Suprapubic skin (tissue), 4 donors: Measurements from ENCODE around the gene ZNF423. TPM values are rescaled to one million over a fixed set of nuclear protein-coding genes. Genes with fewer than 3 reads are reported as not detected.

Source experiments
- DNase-seq, 2 donors: peaks; one replicate each; pipeline ENCODE4 v3.0.0-alpha.2; 2019; ENCODE audit warnings: low spot score in 2 of 2
- H3K27ac ChIP-seq: fragments of 200-600 bp; sonication (generic); one replicate; pipeline ENCODE4 v1.5.1; 2019
- H3K27me3 ChIP-seq: fragments of 200-600 bp; sonication (generic); one replicate; pipeline ENCODE4 v1.5.1; 2019
- H3K36me3 ChIP-seq: fragments of 200-600 bp; sonication (generic); one replicate; pipeline ENCODE4 v1.5.1; 2019
- H3K4me1 ChIP-seq: fragments of 200-600 bp; sonication (generic); one replicate; pipeline ENCODE4 v1.5.1; 2019
- H3K4me3 ChIP-seq: fragments of 200-600 bp; sonication (generic); one replicate; pipeline ENCODE4 v1.5.1; 2019; ENCODE audit warnings: mild to moderate bottlenecking
- H3K9me3 ChIP-seq: fragments of 200-600 bp; sonication (generic); one replicate; pipeline ENCODE4 v1.5.1; 2019
- CTCF ChIP-seq, 2 donors: fragments of 200-600 bp in 1 of 2; fragments of 450-650 bp in 1 of 2; sonication (generic) in 1 of 2; IDR thresholded peaks; one replicate each; pipeline ENCODE4 v1.5.1; 2016 to 2019; ENCODE audit warnings: antibody characterized with exemption in 2 of 2, mild to moderate bottlenecking in 1 of 2, moderate library complexity in 1 of 2
- EP300 ChIP-seq: sonication (generic); formaldehyde crosslinking; IDR thresholded peaks from one replicate; pipeline ENCODE4 v1.6.1; 2017; ENCODE audit warnings: antibody characterized with exemption
- POLR2A ChIP-seq, 2 donors: fragments of 450-650 bp; IDR thresholded peaks; one replicate each; pipeline ENCODE4 v1.6.1; 2017; ENCODE audit warnings: antibody characterized with exemption in 2 of 2, mild to moderate bottlenecking in 2 of 2, moderate library complexity in 2 of 2
- POLR2AphosphoS5 ChIP-seq, 3 donors: sonication (generic); formaldehyde crosslinking; IDR thresholded peaks; one replicate each; pipeline ENCODE4 v1.6.1; 2017; ENCODE audit warnings: antibody characterized with exemption in 3 of 3
- WGBS: methylation state at CpG from one replicate; pipeline ENCODE4 v1.1.5; 2018; 5-methylcytosine and 5-hydroxymethylcytosine counted together
- total RNA-seq, 4 donors: library from RNA; depleted of rRNA; stranded (reverse); fragments of >200 nt; gene quantifications; one replicate each; pipeline ENCODE4 v1.1.0, GENCODE V29; 2016

The ZNF423 gene
- total RNA-seq, 4 donors from 2014 or later: 1.3 to 5.3 (median 1.9) TPM

- no peak overlapping the region for H3K4me3 ChIP-seq
- no peak for DNase-seq
- WGBS: 90% methylated on average over 28 of the region's 28 CpGs
- no peak overlapping the region for H3K27ac ChIP-seq
- H3K36me3 ChIP-seq: no peaks in the 10 kb centered on the region
- H3K9me3 ChIP-seq: no peaks in the 10 kb centered on the region
- TF ChIP-seq POLR2A (IDR thresholded peaks at IDR 0.05) (no peak), POLR2AphosphoS5 (IDR thresholded peaks at IDR 0.05) (no peak), EP300 (no peak), CTCF (IDR thresholded peaks at IDR 0.05) (no peak)
- H3K4me1 ChIP-seq: peaks cover 45% of the 10 kb centered on the region
- no peaks in the 10 kb centered on the region for H3K27me3 ChIP-seq
Observed at GRCh38 chr16:49697631-49698452, 158.1 kb downstream of the ZNF423 start.

- H3K36me3 ChIP-seq: no peaks in the 10 kb centered on the region
- H3K4me1 ChIP-seq: peaks cover 32% of the 10 kb centered on the region
- no peak for DNase-seq
- H3K27me3 ChIP-seq: no peaks in the 10 kb centered on the region
- H3K4me3 ChIP-seq: no peak overlapping the region
- 92% methylated on average over 11 of the region's 14 CpGs for WGBS
- H3K9me3 ChIP-seq: no peaks in the 10 kb centered on the region
- no peak overlapping the region for H3K27ac ChIP-seq
- TF ChIP-seq POLR2AphosphoS5 (IDR thresholded peaks at IDR 0.05): no peak
- no peak for TF ChIP-seq EP300
- TF ChIP-seq POLR2A (IDR thresholded peaks at IDR 0.05): no peak
Observed at GRCh38 chr16:49696414-49697101, 159.4 kb downstream of the ZNF423 start.

GRCh38 chr16:49695782-49696413 is 160.0 kb downstream of the ZNF423 start:
- Histone ChIP-seq H3K36me3 (no peaks in the 10 kb centered on the region), H3K4me1 (peaks cover 26% of the 10 kb centered on the region), H3K9me3 (no peaks in the 10 kb centered on the region), H3K27ac (no peak overlapping the region), H3K4me3 (no peak overlapping the region), H3K27me3 (no peaks in the 10 kb centered on the region)
- WGBS: 91% methylated on average over 5 of the region's 5 CpGs
- TF ChIP-seq POLR2A (IDR thresholded peaks at IDR 0.05) (no peak), CTCF (IDR thresholded peaks at IDR 0.05) (no peak), POLR2AphosphoS5 (IDR thresholded peaks at IDR 0.05) (no peak)
- no peak for DNase-seq

GRCh38 chr16:49693445-49693844 is 162.5 kb downstream of the ZNF423 start:
- Histone ChIP-seq H3K4me3 (no peak overlapping the region), H3K4me1 (peaks cover 1% of the 10 kb centered on the region), H3K27ac (no peak overlapping the region), H3K9me3 (no peaks in the 10 kb centered on the region), H3K36me3 (no peaks in the 10 kb centered on the region), H3K27me3 (no peaks in the 10 kb centered on the region)
- no peak for DNase-seq
- WGBS: 84% methylated on average over 4 of the region's 5 CpGs
- TF ChIP-seq POLR2A (IDR thresholded peaks at IDR 0.05) (no peak), EP300 (no peak), CTCF (IDR thresholded peaks at IDR 0.05) (no peak), POLR2AphosphoS5 (IDR thresholded peaks at IDR 0.05) (no peak)

GRCh38 chr16:49690778-49691177 is 165.1 kb downstream of the ZNF423 start:
- no peaks in the 10 kb centered on the region for H3K36me3 ChIP-seq
- TF ChIP-seq EP300: no peak

More at GRCh38 chr16:49690778-49691177, 165.1 kb downstream of the ZNF423 start:
- DNase-seq: no peak
- H3K4me1 ChIP-seq: no peaks in the 10 kb centered on the region
- no peak overlapping the region for H3K27ac ChIP-seq
- no peaks in the 10 kb centered on the region for H3K9me3 ChIP-seq
- no peak overlapping the region for H3K4me3 ChIP-seq
- WGBS: 78% methylated on average over 13 of the region's 13 CpGs
- peaks cover 3% of the 10 kb centered on the region for H3K27me3 ChIP-seq
